HG02571 (cell line): ENCODE measurements around the gene MRRF.
"Not testable (repeated sequence)": the region's sequence is repeated elsewhere in the genome, so short reads cannot be mapped to it uniquely, and the experiment has no call there.

Source experiments
- ATAC-seq: cut with Tn5 transposase; IDR thresholded peaks from one replicate; pipeline ENCODE4 v1.9.1; 2021; ENCODE audit warnings: mild to moderate bottlenecking, moderate library complexity; ENCODE audit not compliant: unreplicated experiment

The MRRF gene

GRCh38 chr9:122350577-122351355, 86.1 kb downstream of the MRRF start:
- ATAC-seq, result peak; percentile 76

GRCh38 chr9:122354536-122355199, 90.0 kb downstream of the MRRF start:
- no peak for ATAC-seq

GRCh38 chr9:122355336-122355875, 90.7 kb downstream of the MRRF start:
- no peak for ATAC-seq

- no peak for ATAC-seq
These were observed 91.9 kb downstream of the MRRF start for GRCh38 chr9:122356627-122357026.

- no peak for ATAC-seq
These were observed 96.2 kb downstream of the MRRF start for GRCh38 chr9:122360891-122361290.

GRCh38 chr9:122363131-122363530, 98.4 kb downstream of the MRRF start:
- ATAC-seq, result not testable (repeated sequence)

GRCh38 chr9:122364117-122364782, 99.6 kb downstream of the MRRF start:
- no peak for ATAC-seq

- no peak for ATAC-seq
These were observed 100.1 kb downstream of the MRRF start for GRCh38 chr9:122364783-122365150.

GRCh38 chr9:122366074-122366660, 101.5 kb downstream of the MRRF start:
- ATAC-seq, result no peak

- no peak for ATAC-seq
These were observed 102.4 kb downstream of the MRRF start for GRCh38 chr9:122367065-122367464.

- ATAC-seq, result no peak
These were observed 103.2 kb downstream of the MRRF start for GRCh38 chr9:122367774-122368460.

GRCh38 chr9:122368642-122369041, 104.0 kb downstream of the MRRF start:
- ATAC-seq, result no peak

GRCh38 chr9:122370303-122370702, 105.6 kb downstream of the MRRF start:
- no peak for ATAC-seq

GRCh38 chr9:122370869-122371755, 106.4 kb downstream of the MRRF start, which contains the start of gene PTGS1:
Gene PTGS1, plus strand, starts transcription at chr9:122371024. Its CDS starts 61 bp downstream, at chr9:122371085.
- ATAC-seq, result peak; percentile 52

GRCh38 chr9:122371846-122372245, 107.2 kb downstream of the MRRF start:
- ATAC-seq, result no peak

GRCh38 chr9:122372856-122373845, 108.5 kb downstream of the MRRF start:
- no peak for ATAC-seq

- no peak for ATAC-seq
These were observed 110.3 kb downstream of the MRRF start for GRCh38 chr9:122374885-122375420.

GRCh38 chr9:122376796-122377195, 112.1 kb downstream of the MRRF start:
- no peak for ATAC-seq
